ENCODE results near the gene ALOX5AP. TPM values are rescaled to one million over a fixed set of nuclear protein-coding genes. Genes with fewer than 3 reads are reported as not detected.

Gene ALOX5AP
- total RNA-seq, 1 donor from 2014 or later = not detected

GRCh38 chr13:30808600-30808999 lies 73.3 kb downstream of the ALOX5AP start:
- Mint-ChIP-seq H3K9me3 (peaks cover 2% of the 10 kb centered on the region), H3K36me3 (ENCODE audit: low read depth) (no peaks in the 10 kb centered on the region), H3K27me3 (ENCODE audit: low read depth) (no peaks in the 10 kb centered on the region), H3K4me3 (no peak overlapping the region), H3K27ac (ENCODE audit: unreplicated experiment) (no peak overlapping the region), H3K4me1 (peaks cover 50% of the 10 kb centered on the region)
- TF ChIP-seq, protein P1, sequence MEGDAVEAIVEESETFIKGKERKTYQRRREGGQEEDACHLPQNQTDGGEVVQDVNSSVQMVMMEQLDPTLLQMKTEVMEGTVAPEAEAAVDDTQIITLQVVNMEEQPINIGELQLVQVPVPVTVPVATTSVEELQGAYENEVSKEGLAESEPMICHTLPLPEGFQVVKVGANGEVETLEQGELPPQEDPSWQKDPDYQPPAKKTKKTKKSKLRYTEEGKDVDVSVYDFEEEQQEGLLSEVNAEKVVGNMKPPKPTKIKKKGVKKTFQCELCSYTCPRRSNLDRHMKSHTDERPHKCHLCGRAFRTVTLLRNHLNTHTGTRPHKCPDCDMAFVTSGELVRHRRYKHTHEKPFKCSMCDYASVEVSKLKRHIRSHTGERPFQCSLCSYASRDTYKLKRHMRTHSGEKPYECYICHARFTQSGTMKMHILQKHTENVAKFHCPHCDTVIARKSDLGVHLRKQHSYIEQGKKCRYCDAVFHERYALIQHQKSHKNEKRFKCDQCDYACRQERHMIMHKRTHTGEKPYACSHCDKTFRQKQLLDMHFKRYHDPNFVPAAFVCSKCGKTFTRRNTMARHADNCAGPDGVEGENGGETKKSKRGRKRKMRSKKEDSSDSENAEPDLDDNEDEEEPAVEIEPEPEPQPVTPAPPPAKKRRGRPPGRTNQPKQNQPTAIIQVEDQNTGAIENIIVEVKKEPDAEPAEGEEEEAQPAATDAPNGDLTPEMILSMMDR (conservative IDR thresholded peaks at IDR 0.05) = no peak
- no peak for DNase-seq (ENCODE audit: low read depth, low spot score)

DNA sequence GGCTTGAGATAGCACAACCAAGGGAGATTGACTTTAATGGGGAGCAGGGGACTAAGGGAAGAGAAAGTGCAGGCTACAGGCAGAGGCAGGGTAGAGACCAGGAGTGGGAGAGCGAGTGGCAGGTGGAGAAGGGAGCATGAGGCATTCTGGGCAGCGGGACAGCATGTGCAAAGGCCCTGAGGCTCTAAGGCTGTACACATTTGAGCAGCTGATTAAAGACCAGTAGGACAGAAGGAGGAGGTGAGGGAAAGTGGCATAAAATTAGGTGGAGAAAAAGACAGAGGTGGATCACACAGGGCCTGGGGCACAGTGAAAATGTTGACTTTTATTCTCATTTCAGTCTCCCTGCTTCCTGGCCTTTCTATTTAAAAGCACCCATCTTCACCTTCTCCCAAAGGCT lies 74.4 kb downstream of the ALOX5AP start:
- TF ChIP-seq, protein P1 (conservative IDR thresholded peaks at IDR 0.05) = no peak
- no peaks in the 10 kb centered on the region for H3K36me3 Mint-ChIP-seq (ENCODE audit: low read depth)
- no peaks in the 10 kb centered on the region for H3K27me3 Mint-ChIP-seq (ENCODE audit: low read depth)
- H3K9me3 Mint-ChIP-seq = peaks cover 5% of the 10 kb centered on the region
- peaks cover 44% of the 10 kb centered on the region for H3K4me1 Mint-ChIP-seq
- H3K4me3 Mint-ChIP-seq = no peak overlapping the region
- peak overlapping the region; percentile 83 for H3K27ac Mint-ChIP-seq (ENCODE audit: unreplicated experiment)
- no peak for DNase-seq (ENCODE audit: low read depth, low spot score)

GRCh38 chr13:30810261-30810701 lies 74.9 kb downstream of the ALOX5AP start:
- Mint-ChIP-seq H3K27me3 (ENCODE audit: low read depth) (no peaks in the 10 kb centered on the region), H3K36me3 (ENCODE audit: low read depth) (no peaks in the 10 kb centered on the region), H3K4me3 (no peak overlapping the region), H3K9me3 (peaks cover 5% of the 10 kb centered on the region), H3K27ac (ENCODE audit: unreplicated experiment) (peak overlapping the region; percentile 83), H3K4me1 (peaks cover 40% of the 10 kb centered on the region)
- DNase-seq (ENCODE audit: low read depth, low spot score) = no peak
- TF ChIP-seq, protein P1 (conservative IDR thresholded peaks at IDR 0.05) = no peak

DNA sequence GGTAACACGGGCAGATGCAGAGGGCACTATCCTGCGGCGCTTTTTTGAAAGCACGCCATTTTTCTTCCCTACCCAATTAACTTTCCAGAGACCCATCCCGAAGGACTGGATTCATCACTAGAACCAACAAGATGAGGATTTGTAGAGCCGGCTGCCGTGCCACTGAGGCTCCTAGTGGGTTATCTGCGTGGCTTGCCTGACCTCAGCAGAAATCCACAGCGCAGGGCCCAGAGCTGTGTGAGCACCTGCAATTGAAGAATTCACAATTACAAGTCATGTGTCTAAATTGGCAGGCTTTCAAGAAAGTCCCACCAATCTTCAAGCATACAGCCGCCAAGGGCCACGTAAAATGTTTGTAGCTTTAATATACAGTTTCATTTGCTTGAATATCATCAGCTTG lies 75.5 kb downstream of the ALOX5AP start:
- TF ChIP-seq, protein P1 (conservative IDR thresholded peaks at IDR 0.05) = no peak
- H3K36me3 Mint-ChIP-seq (ENCODE audit: low read depth) = no peaks in the 10 kb centered on the region
- H3K4me3 Mint-ChIP-seq = no peak overlapping the region
- H3K9me3 Mint-ChIP-seq = peaks cover 5% of the 10 kb centered on the region
- H3K4me1 Mint-ChIP-seq = peaks cover 35% of the 10 kb centered on the region
- no peak for DNase-seq (ENCODE audit: low read depth, low spot score)
- H3K27ac Mint-ChIP-seq (ENCODE audit: unreplicated experiment) = no peak overlapping the region
- H3K27me3 Mint-ChIP-seq (ENCODE audit: low read depth) = no peaks in the 10 kb centered on the region

Other genes starting within 250 kb of the ALOX5AP start
- 24.9 and 26.8 TPM in 2 replicates for gene USPL1, start 117.6 kb upstream of the ALOX5AP start, total RNA-seq
- gene MEDAG, start 170.7 kb downstream of the ALOX5AP start, total RNA-seq = not detected in 2 replicates
- gene TEX26, start 197.1 kb downstream of the ALOX5AP start, total RNA-seq = not detected in 2 replicates

Measured in neural crest cell (in vitro differentiated cells).